ENCODE data around the gene CACFD1. TPM values are rescaled to one million over a fixed set of nuclear protein-coding genes. Genes with fewer than 3 reads are reported as not detected.

The CACFD1 gene
- total and polyA plus RNA-seq, 2 of the 4 experiments (the other 2 are of a cell fraction) = 2.0 to 6.6 TPM

DNA sequence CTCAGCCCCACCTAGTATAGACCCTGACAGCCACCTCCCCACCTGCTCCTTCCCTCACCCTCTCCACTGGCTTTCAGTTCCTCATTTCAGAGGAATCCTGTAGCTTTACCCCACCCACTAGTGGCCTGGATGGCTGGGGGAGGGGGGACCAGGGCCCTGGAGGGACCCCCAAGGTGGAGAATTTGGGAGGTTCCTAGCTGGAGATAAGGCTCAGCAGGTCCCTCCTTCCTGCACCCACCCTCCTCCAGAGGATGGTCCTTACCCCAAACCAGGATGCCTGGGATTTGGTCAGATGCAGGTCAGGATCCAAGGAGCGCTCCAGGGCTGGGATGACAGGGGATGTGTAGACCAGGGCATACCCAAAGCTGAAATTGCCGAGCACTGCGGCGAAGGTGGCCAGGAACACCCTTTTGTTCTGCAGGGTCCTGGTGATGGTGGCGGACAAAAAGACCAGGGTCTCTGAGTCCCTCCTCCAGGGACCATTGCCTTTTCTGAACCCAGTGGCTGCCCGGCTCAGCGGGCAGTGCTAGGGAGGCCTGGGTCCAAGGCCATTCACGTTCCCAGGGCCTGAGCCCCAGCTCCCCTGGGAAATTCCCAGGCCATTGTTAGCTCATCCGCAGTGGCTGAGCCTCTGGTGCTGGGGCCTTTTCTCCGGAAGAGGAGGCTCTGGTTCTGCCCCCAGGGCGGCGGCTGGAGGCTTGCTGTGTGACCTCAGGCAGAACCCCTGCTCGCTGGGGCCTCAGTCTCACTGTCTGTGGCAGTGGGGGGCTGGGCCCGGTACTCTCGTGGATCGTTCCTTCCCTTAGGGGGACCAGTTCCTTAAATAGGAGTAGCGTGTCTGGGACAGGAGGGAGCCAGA lies 18.4 kb downstream of the CACFD1 start:
- POLR2A ChIA-PET (ENCODE audit: unreplicated experiment) = no interaction called here
- intact Hi-C loops (cut with micrococcal nuclease) = no loop called here
- Histone ChIP-seq H3K9me3 (ENCODE audit: control insufficient read depth, insufficient read depth, low read length) (no peaks in the 10 kb centered on the region), H4K5ac (ENCODE audit: low read depth, low read length) (no peak overlapping the region), H4K20me1 (ENCODE audit: insufficient read depth, low read length) (no peaks in the 10 kb centered on the region), H2BK20ac (ENCODE audit: low read depth, low read length) (no peak overlapping the region), H3K14ac (replicated peaks; ENCODE audit: low read depth, low read length) (peak overlapping the region; percentile 66; the same call in 1 of the 2 replicates), H4K8ac (ENCODE audit: low read depth in 2 of 2, low read length in 2 of 2) (peak overlapping the region in 1 of 2 experiments; percentile 76; a peak in 1 of 4 replicates), H3K27ac (ENCODE audit: insufficient read depth, low read length) (no peak overlapping the region; the same call in 1 of the 2 replicates), H3K9me1 (ENCODE audit: insufficient read depth, low read length) (no peaks in the 10 kb centered on the region), H2BK15ac (ENCODE audit: low read depth, low read length) (no peak overlapping the region), H3K9ac (ENCODE audit: low read depth, low read length) (peak overlapping the region; percentile 36), H3K27me3 (ENCODE audit: control insufficient read depth, insufficient read depth, low read length) (no peaks in the 10 kb centered on the region), H2AFZ (replicated peaks; ENCODE audit: low read length, poor library complexity) (peak overlapping the region; percentile 92), H2BK5ac (ENCODE audit: low read depth, low read length, poor library complexity, severe bottlenecking) (no peak overlapping the region), H2AK5ac (ENCODE audit: low read depth, low read length) (peak overlapping the region; percentile 28; the same call in 1 of the 2 replicates), H3K79me1 (ENCODE audit: low read depth in 1 of 2, low read length in 2 of 2) (peaks cover 0 to 10% of the 10 kb centered on the region in 2 experiments; a peak in 1 of 4 replicates), H3K4me2 (ENCODE audit: low read depth, low read length) (peak overlapping the region; percentile 70), H3K4me3 (ENCODE audit: insufficient read depth, low read depth, low read length) (peak overlapping the region; percentile 45), H4K91ac (ENCODE audit: insufficient read depth, low read depth, low read length) (no peak overlapping the region), H3K23ac (ENCODE audit: low read depth, low read length) (peak overlapping the region; percentile 7), H3K18ac (ENCODE audit: low read depth, low read length) (no peak overlapping the region), H2AK9ac (replicated peaks; ENCODE audit: low read depth, low read length, poor library complexity) (peak overlapping the region; percentile 90), H3K4me1 (ENCODE audit: control insufficient read depth, insufficient read depth, low read length) (peaks cover 3% of the 10 kb centered on the region; the same call in 1 of the 2 replicates), H2BK120ac (ENCODE audit: low read depth, low read length) (no peak overlapping the region), H3K4ac (ENCODE audit: low read depth, low read length) (0 out of 2 replicates have a peak overlapping the region, but pooled peaks have one; percentile 35), H3K36me3 (ENCODE audit: control insufficient read depth, insufficient read depth, low read length) (no peaks in the 10 kb centered on the region; the same call in 1 of the 2 replicates), H3K56ac (ENCODE audit: extremely low read depth, insufficient read depth, low read length) (no peak overlapping the region)
- dilution Hi-C loops (cut with HindIII; ENCODE audit: low sequenced_read_pairs, unreplicated experiment) = no loop called here
- 73% methylated on average over 3 of the region's 17 CpGs; no CpG with 5 or more reads in 1 of the 2 experiments for WGBS, 2 experiments (ENCODE audit: extremely low coverage in 2 of 2, insufficient read length in 1 of 2)
- in situ Hi-C loops (cut with MboI; ENCODE audit: low sequenced_read_pairs) = loop anchor here (25.0 kb wide), 1 partner anchor 441 kb away; the partner anchor contains the start of gene GTF3C5
- no TSS peak for BruUV-seq (replicated peaks)
- ATAC-seq (ENCODE audit: low read depth) (peak; percentile 10), DNase-seq (peak; percentile 17)
- CTCF ChIA-PET = no interaction called here
- TF ChIP-seq, protein P1, sequence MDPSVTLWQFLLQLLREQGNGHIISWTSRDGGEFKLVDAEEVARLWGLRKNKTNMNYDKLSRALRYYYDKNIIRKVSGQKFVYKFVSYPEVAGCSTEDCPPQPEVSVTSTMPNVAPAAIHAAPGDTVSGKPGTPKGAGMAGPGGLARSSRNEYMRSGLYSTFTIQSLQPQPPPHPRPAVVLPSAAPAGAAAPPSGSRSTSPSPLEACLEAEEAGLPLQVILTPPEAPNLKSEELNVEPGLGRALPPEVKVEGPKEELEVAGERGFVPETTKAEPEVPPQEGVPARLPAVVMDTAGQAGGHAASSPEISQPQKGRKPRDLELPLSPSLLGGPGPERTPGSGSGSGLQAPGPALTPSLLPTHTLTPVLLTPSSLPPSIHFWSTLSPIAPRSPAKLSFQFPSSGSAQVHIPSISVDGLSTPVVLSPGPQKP (IDR thresholded peaks at IDR 0.05; ENCODE audit: borderline replicate concordance, low read depth, low read length) = no peak
- TF ChIP-seq MAZ (IDR thresholded peaks at IDR 0.05; ENCODE audit: borderline replicate concordance, low read depth, low read length) (no peak), POLR2A (IDR thresholded peaks at IDR 0.05; ENCODE audit: low read depth, low read length) (no peak), BHLHE40 (IDR thresholded peaks at IDR 0.05; ENCODE audit: low read depth, low read length) (no peak), SMC3 (IDR thresholded peaks at IDR 0.05; ENCODE audit: low read depth, low read length) (no peak), NFE2L2 (IDR thresholded peaks at IDR 0.05; ENCODE audit: low read depth, low read length) (no peak), RAD21 (IDR thresholded peaks at IDR 0.05; ENCODE audit: low read length) (no peak), CHD1 (IDR thresholded peaks at IDR 0.05; ENCODE audit: low read depth, low read length) (no peak), FOS (IDR thresholded peaks at IDR 0.05; ENCODE audit: low read depth, low read length) (no peak), MAFK (IDR thresholded peaks at IDR 0.05; ENCODE audit: low read depth, low read length) (no peak), RFX5 (IDR thresholded peaks at IDR 0.05; ENCODE audit: low read depth, low read length) (no peak), MXI1 (IDR thresholded peaks at IDR 0.05; ENCODE audit: borderline replicate concordance, low read depth, low read length) (no peak)
- TF ChIP-seq, protein P2, sequence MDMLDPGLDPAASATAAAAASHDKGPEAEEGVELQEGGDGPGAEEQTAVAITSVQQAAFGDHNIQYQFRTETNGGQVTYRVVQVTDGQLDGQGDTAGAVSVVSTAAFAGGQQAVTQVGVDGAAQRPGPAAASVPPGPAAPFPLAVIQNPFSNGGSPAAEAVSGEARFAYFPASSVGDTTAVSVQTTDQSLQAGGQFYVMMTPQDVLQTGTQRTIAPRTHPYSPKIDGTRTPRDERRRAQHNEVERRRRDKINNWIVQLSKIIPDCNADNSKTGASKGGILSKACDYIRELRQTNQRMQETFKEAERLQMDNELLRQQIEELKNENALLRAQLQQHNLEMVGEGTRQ (IDR thresholded peaks at IDR 0.05; ENCODE audit: low read depth, low read length) = no peak
- TF ChIP-seq, protein P3, sequence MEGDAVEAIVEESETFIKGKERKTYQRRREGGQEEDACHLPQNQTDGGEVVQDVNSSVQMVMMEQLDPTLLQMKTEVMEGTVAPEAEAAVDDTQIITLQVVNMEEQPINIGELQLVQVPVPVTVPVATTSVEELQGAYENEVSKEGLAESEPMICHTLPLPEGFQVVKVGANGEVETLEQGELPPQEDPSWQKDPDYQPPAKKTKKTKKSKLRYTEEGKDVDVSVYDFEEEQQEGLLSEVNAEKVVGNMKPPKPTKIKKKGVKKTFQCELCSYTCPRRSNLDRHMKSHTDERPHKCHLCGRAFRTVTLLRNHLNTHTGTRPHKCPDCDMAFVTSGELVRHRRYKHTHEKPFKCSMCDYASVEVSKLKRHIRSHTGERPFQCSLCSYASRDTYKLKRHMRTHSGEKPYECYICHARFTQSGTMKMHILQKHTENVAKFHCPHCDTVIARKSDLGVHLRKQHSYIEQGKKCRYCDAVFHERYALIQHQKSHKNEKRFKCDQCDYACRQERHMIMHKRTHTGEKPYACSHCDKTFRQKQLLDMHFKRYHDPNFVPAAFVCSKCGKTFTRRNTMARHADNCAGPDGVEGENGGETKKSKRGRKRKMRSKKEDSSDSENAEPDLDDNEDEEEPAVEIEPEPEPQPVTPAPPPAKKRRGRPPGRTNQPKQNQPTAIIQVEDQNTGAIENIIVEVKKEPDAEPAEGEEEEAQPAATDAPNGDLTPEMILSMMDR (conservative IDR thresholded peaks at IDR 0.05; ENCODE audit: low read depth, low read length) = no peak

All from IMR-90 (cell line).